Hepatocyte (in vitro differentiated cells): ENCODE data around the gene ALAS2. TPM values are rescaled to one million over a fixed set of nuclear protein-coding genes. Genes with fewer than 3 reads are reported as not detected.

Experiments
- DNase-seq: peaks from one replicate; pipeline ENCODE4 v3.0.0-alpha.2; 2016; ENCODE audit warnings: low spot score
- H2AFZ ChIP-seq: fragments of 200-600 bp; sonication (generic); 2 replicates; pipeline ENCODE4 v1.6.0; 2016; ENCODE audit warnings: antibody characterized with exemption, mild to moderate bottlenecking
- H3K27ac ChIP-seq: fragments of 200-600 bp; sonication (generic); 2 replicates; pipeline ENCODE4 v1.5.1; 2016; ENCODE audit warnings: mild to moderate bottlenecking
- H3K27me3 ChIP-seq: fragments of 200-600 bp; sonication (generic); 2 replicates; pipeline ENCODE4 v1.6.1; 2016
- H3K36me3 ChIP-seq: fragments of 200-600 bp; sonication (generic); replicated peaks from 2 replicates; pipeline ENCODE4 v1.5.1; 2016; ENCODE audit warnings: low read depth; ENCODE audit not compliant: insufficient read depth
- H3K4me1 ChIP-seq: fragments of 200-600 bp; sonication (generic); 2 replicates; pipeline ENCODE4 v1.5.1; 2016; ENCODE audit warnings: mild to moderate bottlenecking, moderate library complexity; ENCODE audit not compliant: insufficient read depth
- H3K4me2 ChIP-seq: fragments of 200-600 bp; sonication (generic); 2 replicates; pipeline ENCODE4 v1.6.0; 2016
- H3K4me3 ChIP-seq: fragments of 200-600 bp; sonication (generic); 2 replicates; pipeline ENCODE4 v1.5.1; 2016; ENCODE audit warnings: mild to moderate bottlenecking
- H3K79me2 ChIP-seq: fragments of 200-600 bp; sonication (generic); 2 replicates; pipeline ENCODE4 v1.6.0; 2017; ENCODE audit warnings: mild to moderate bottlenecking
- H3K9me2 ChIP-seq: fragments of 200-600 bp; sonication (generic); replicated peaks from 2 replicates; pipeline ENCODE4 v1.6.0; 2017; ENCODE audit warnings: mild to moderate bottlenecking; ENCODE audit not compliant: insufficient read depth
- H3K9me3 ChIP-seq: fragments of 200-600 bp; sonication (generic); 2 replicates; pipeline ENCODE4 v1.5.1; 2016; ENCODE audit warnings: low read depth, mild to moderate bottlenecking
- H4K20me1 ChIP-seq: fragments of 200-600 bp; sonication (generic); 2 replicates; pipeline ENCODE4 v1.6.0; 2016; ENCODE audit warnings: mild to moderate bottlenecking; ENCODE audit not compliant: insufficient read depth, poor library complexity, severe bottlenecking
- CTCF ChIP-seq: fragments of 200-600 bp; sonication (generic); IDR thresholded peaks from 2 replicates; pipeline ENCODE4 v1.5.1; 2016; ENCODE audit warnings: antibody characterized with exemption, mild to moderate bottlenecking; ENCODE audit not compliant: poor library complexity
- EZH2 ChIP-seq: fragments of 200-600 bp; sonication (generic); IDR thresholded peaks from 2 replicates; pipeline ENCODE4 v1.6.1; 2016; ENCODE audit warnings: antibody characterized with exemption, mild to moderate bottlenecking, borderline replicate concordance
- EZH2phosphoT487 ChIP-seq: fragments of 200-600 bp; sonication (generic); IDR thresholded peaks from one replicate; pipeline ENCODE4 v1.6.1; 2018; ENCODE audit warnings: antibody characterized with exemption, mild to moderate bottlenecking, low read depth, moderate library complexity; ENCODE audit not compliant: unreplicated experiment, severe bottlenecking
- WGBS: methylation state at CpG from one replicate; pipeline ENCODE4 v1.1.6; 2016; ENCODE audit warnings: low lambda C conversion rate; ENCODE audit errors: missing lambda C conversion rate; 5-methylcytosine and 5-hydroxymethylcytosine counted together
- polyA plus RNA-seq: library from polyadenylated mRNA; unstranded; fragments of >200 nt; fragmentation: Nextera tagmentation; extraction: Ambion mirVana; gene quantifications from 2 replicates; pipeline ENCODE4 v1.2.1, GENCODE V29; 2016
- total RNA-seq: library from RNA; depleted of rRNA; stranded (reverse); fragments of >200 nt; gene quantifications from 2 replicates; pipeline ENCODE4 v1.2.3, GENCODE V29; 2014

ALAS2 gene
- total and polyA plus RNA-seq, 2 experiments from 2014 or later, result not detected

- no peak overlapping the region for H3K4me2 ChIP-seq
Observed at GRCh38 chrX:55039471-55039870, 8.7 kb upstream of the ALAS2 start.

DNA sequence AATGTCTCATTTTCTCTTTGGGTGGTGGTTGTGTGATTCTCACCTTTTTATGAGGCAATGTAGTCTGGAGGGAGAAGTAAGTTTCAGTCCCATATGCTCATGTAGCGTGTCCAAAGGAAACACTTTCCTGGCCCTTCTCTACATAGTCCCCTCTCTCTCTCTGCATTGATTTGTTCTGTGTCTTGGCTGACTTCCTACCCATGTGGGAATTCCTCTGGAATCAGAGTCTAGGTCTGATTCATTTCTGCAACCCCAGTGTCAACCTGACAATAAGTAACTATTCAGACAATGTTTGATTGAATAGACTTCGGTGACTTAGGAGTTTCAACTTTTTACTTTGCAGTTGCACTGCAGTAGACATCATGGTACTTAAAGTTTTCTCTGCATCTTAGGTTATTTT is 2.7 kb upstream of the ALAS2 start:
- Histone ChIP-seq H3K27me3 (no peaks in the 10 kb centered on the region), H3K9me2 (no peaks in the 10 kb centered on the region), H2AFZ (no peak overlapping the region), H3K79me2 (no peaks in the 10 kb centered on the region), H4K20me1 (no peaks in the 10 kb centered on the region), H3K27ac (no peak overlapping the region), H3K4me2 (no peak overlapping the region), H3K4me1 (no peaks in the 10 kb centered on the region), H3K4me3 (no peak overlapping the region), H3K36me3 (no peaks in the 10 kb centered on the region), H3K9me3 (no peaks in the 10 kb centered on the region)
- TF ChIP-seq EZH2phosphoT487 (no peak), EZH2 (no peak), CTCF (no peak)
- DNase-seq, result no peak
- 73% methylated on average over 2 of the region's 2 CpGs for WGBS

More at GRCh38 chrX:55039471-55039870, 8.7 kb upstream of the ALAS2 start:
- no peak overlapping the region for H3K4me3 ChIP-seq
- no peaks in the 10 kb centered on the region for H3K9me3 ChIP-seq
- no peaks in the 10 kb centered on the region for H3K9me2 ChIP-seq
- no peaks in the 10 kb centered on the region for H4K20me1 ChIP-seq
- TF ChIP-seq EZH2phosphoT487 (no peak), EZH2 (no peak), CTCF (no peak)
- H3K4me1 ChIP-seq, result no peaks in the 10 kb centered on the region
- H3K79me2 ChIP-seq, result no peaks in the 10 kb centered on the region
- 72% methylated on average over 3 of the region's 3 CpGs for WGBS
- H2AFZ ChIP-seq, result no peak overlapping the region
- H3K27ac ChIP-seq, result no peak overlapping the region
- H3K27me3 ChIP-seq, result no peaks in the 10 kb centered on the region
- no peaks in the 10 kb centered on the region for H3K36me3 ChIP-seq
- no peak for DNase-seq

DNA sequence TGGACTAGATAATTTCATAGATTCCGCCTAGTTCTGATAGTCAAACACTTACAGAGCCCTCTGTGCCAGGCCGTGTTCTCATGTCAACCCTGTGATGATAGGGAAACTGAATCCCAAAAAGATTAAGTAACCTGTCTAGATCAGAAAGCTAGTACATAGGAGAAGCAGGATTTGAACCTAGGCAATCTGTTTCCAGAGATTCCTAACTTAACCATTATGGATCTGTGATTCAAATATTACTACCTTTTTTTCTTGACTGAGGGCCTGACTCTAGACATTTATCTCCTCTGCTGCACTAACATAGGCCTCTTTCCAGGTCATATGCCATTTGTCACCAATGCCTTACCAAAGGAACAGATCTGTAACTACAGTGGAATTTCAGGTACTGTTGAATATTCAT is 1.5 kb downstream of the ALAS2 start:
- H3K27me3 ChIP-seq, result no peaks in the 10 kb centered on the region
- TF ChIP-seq EZH2phosphoT487 (no peak), EZH2 (no peak), CTCF (no peak)
- WGBS, result 62% methylated on average over 2 of the region's 2 CpGs

GRCh38 chrX:55028611-55029010 is 2.2 kb downstream of the ALAS2 start:
- Histone ChIP-seq H3K9me2 (no peaks in the 10 kb centered on the region), H3K79me2 (no peaks in the 10 kb centered on the region), H3K4me2 (no peak overlapping the region), H3K36me3 (no peaks in the 10 kb centered on the region), H2AFZ (no peak overlapping the region), H3K9me3 (no peaks in the 10 kb centered on the region), H3K4me3 (no peak overlapping the region), H3K4me1 (no peaks in the 10 kb centered on the region), H3K27ac (no peak overlapping the region), H4K20me1 (no peaks in the 10 kb centered on the region), H3K27me3 (no peaks in the 10 kb centered on the region)
- TF ChIP-seq CTCF (no peak), EZH2 (no peak), EZH2phosphoT487 (no peak)
- no peak for DNase-seq

More for the DNA sequence above, 1.5 kb downstream of the ALAS2 start:
- no peaks in the 10 kb centered on the region for H3K36me3 ChIP-seq
- H3K4me2 ChIP-seq, result no peak overlapping the region
- no peaks in the 10 kb centered on the region for H4K20me1 ChIP-seq
- no peaks in the 10 kb centered on the region for H3K4me1 ChIP-seq
- H3K9me2 ChIP-seq, result no peaks in the 10 kb centered on the region
- no peaks in the 10 kb centered on the region for H3K9me3 ChIP-seq
- H3K79me2 ChIP-seq, result no peaks in the 10 kb centered on the region
- no peak overlapping the region for H3K27ac ChIP-seq
- no peak overlapping the region for H3K4me3 ChIP-seq
- no peak for DNase-seq
- H2AFZ ChIP-seq, result no peak overlapping the region
